GM18502 (cell line): ENCODE results near the gene LRRC14B.
"Not testable (repeated sequence)": the region's sequence is repeated elsewhere in the genome, so short reads cannot be mapped to it uniquely, and the experiment has no call there.

Experiments
- ATAC-seq: cut with Tn5 transposase; IDR thresholded peaks from one replicate; pipeline ENCODE4 v1.9.1; 2021; ENCODE audit warnings: mild to moderate bottlenecking; ENCODE audit not compliant: unreplicated experiment, poor library complexity

LRRC14B gene

GRCh38 chr5:159448-160172, 31.7 kb upstream of the LRRC14B start:
- no peak for ATAC-seq

- no peak for ATAC-seq
These were observed 31.2 kb upstream of the LRRC14B start for GRCh38 chr5:160173-160510.

GRCh38 chr5:160921-161802, 30.1 kb upstream of the LRRC14B start:
- ATAC-seq, result no peak

GRCh38 chr5:161803-162110, 29.5 kb upstream of the LRRC14B start:
- ATAC-seq, result no peak

- ATAC-seq, result no peak
These were observed 29.1 kb upstream of the LRRC14B start for GRCh38 chr5:162190-162564.

GRCh38 chr5:162565-163337, 28.5 kb upstream of the LRRC14B start:
- no peak for ATAC-seq

GRCh38 chr5:163338-163620, 28.0 kb upstream of the LRRC14B start:
- no peak for ATAC-seq

- no peak for ATAC-seq
These were observed 27.5 kb upstream of the LRRC14B start for GRCh38 chr5:163841-164240.

GRCh38 chr5:164244-164643, 27.1 kb upstream of the LRRC14B start:
- ATAC-seq, result no peak

- not testable (repeated sequence) for ATAC-seq
These were observed 26.5 kb upstream of the LRRC14B start for GRCh38 chr5:164783-165182.

GRCh38 chr5:166441-167372, 24.6 kb upstream of the LRRC14B start:
- ATAC-seq, result no peak

- no peak for ATAC-seq
These were observed 23.8 kb upstream of the LRRC14B start for GRCh38 chr5:167511-167910.

- no peak for ATAC-seq
These were observed 23.2 kb upstream of the LRRC14B start for GRCh38 chr5:167982-168660.

- ATAC-seq, result no peak
These were observed 22.1 kb upstream of the LRRC14B start for GRCh38 chr5:169071-169727.

- no peak for ATAC-seq
These were observed 21.6 kb upstream of the LRRC14B start for GRCh38 chr5:169728-170094.

GRCh38 chr5:170971-171800, 20.1 kb upstream of the LRRC14B start:
- no peak for ATAC-seq

GRCh38 chr5:171801-172331, 19.4 kb upstream of the LRRC14B start:
- no peak for ATAC-seq

GRCh38 chr5:172421-172820, 18.9 kb upstream of the LRRC14B start:
- ATAC-seq, result no peak
